Measurements from ENCODE around the gene MAN2B1. TPM values are rescaled to one million over a fixed set of nuclear protein-coding genes. Genes with fewer than 3 reads are reported as not detected.
"Not testable (repeated sequence)": the region's sequence is repeated elsewhere in the genome, so short reads cannot be mapped to it uniquely, and the experiment has no call there.

Gene MAN2B1
- total and polyA plus RNA-seq, 4 donors: 38.7 to 160 (median 105) TPM

GRCh38 chr19:12626958-12627357 lies 39.6 kb downstream of the MAN2B1 start:
- DNase-seq (no peak), ATAC-seq (ENCODE audit: insufficient read depth, low FRiP score) (no peak)
- no peak for TF ChIP-seq CTCF (IDR thresholded peaks at IDR 0.05; ENCODE audit: control extremely low read depth, extremely low read depth)

DNA sequence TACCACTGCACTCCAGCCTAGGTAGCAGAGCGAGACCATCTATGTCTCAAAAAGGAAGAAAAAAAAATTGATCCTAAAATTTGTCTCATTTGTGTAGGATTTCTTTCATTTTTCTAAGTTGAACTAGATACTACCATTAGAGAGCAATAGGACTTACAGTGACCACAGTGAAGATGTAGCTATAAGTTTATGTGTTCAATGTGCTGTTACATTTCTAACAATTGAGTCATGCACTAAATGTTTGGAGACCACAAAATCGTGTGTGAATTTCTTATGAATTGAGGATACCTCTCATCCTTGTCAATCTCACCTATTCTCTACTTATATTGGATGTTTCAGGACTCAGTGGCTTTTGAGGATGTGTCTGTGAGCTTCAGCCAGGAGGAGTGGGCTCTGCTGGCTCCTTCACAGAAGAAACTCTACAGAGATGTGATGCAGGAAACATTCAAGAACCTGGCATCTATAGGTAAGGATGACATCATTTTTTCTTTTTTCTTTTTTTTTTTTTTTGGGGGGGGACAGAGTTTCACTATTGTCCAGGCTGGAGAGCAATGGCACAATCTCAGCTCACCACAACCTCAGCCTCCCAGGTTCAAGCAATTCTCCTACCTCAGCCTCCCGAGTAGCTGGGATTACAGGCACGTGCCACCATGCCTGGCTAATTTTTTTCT lies 43.0 kb downstream of the MAN2B1 start:
- WGBS, 2 donors: 94 to 95% methylated on average over 4 of the region's 4 CpGs
- Histone ChIP-seq H3K36me3 (ENCODE audit: control insufficient read depth in 4 of 4, insufficient read depth in 4 of 4, low read length in 4 of 4) (peaks cover 22 to 37% (median 26%) of the 10 kb centered on the region in 4 donors), H3K9me3 (ENCODE audit: control insufficient read depth in 4 of 4, insufficient read depth in 3 of 4, low read length in 3 of 4) (peaks cover 0 to 15% (median 12%) of the 10 kb centered on the region in 4 donors), H3K9ac (ENCODE audit: insufficient read depth in 1 of 2, low read length in 2 of 2) (no peak overlapping the region), H3K27ac (ENCODE audit: low read depth in 1 of 2, low read length in 1 of 2) (no peak overlapping the region), H3K4me1 (ENCODE audit: control insufficient read depth in 5 of 5, insufficient read depth in 5 of 5, low read length in 5 of 5) (peaks cover 0 to 1% (median 0%) of the 10 kb centered on the region in 5 donors), H3K4me3 (no peak overlapping the region), H3K27me3 (ENCODE audit: control insufficient read depth in 3 of 3, insufficient read depth in 3 of 3, low read length in 2 of 3) (no peaks in the 10 kb centered on the region)
- no peak for TF ChIP-seq CTCF (IDR thresholded peaks at IDR 0.05; ENCODE audit: control extremely low read depth, extremely low read depth)
- ATAC-seq (ENCODE audit: insufficient read depth, low FRiP score) (no peak), DNase-seq (no peak)

More at GRCh38 chr19:12626958-12627357, 39.6 kb downstream of the MAN2B1 start:
- peaks cover 3 to 20% (median 12%) of the 10 kb centered on the region in 4 donors for H3K9me3 ChIP-seq (ENCODE audit: control insufficient read depth in 4 of 4, insufficient read depth in 3 of 4, low read length in 3 of 4)
- H3K4me3 ChIP-seq: no peak overlapping the region
- H3K27me3 ChIP-seq (ENCODE audit: control insufficient read depth in 3 of 3, insufficient read depth in 3 of 3, low read length in 2 of 3): no peaks in the 10 kb centered on the region
- H3K4me1 ChIP-seq (ENCODE audit: control insufficient read depth in 5 of 5, insufficient read depth in 5 of 5, low read length in 5 of 5): no peaks in the 10 kb centered on the region
- H3K27ac ChIP-seq (ENCODE audit: low read depth in 1 of 2, low read length in 1 of 2): no peak overlapping the region
- H3K9ac ChIP-seq (ENCODE audit: insufficient read depth in 1 of 2, low read length in 2 of 2): no peak overlapping the region
- WGBS, 2 donors: 82 to 94% methylated on average over 8 of the region's 8 CpGs
- H3K36me3 ChIP-seq (ENCODE audit: control insufficient read depth in 4 of 4, insufficient read depth in 4 of 4, low read length in 4 of 4): peaks cover 28 to 53% (median 34%) of the 10 kb centered on the region in 4 donors

DNA sequence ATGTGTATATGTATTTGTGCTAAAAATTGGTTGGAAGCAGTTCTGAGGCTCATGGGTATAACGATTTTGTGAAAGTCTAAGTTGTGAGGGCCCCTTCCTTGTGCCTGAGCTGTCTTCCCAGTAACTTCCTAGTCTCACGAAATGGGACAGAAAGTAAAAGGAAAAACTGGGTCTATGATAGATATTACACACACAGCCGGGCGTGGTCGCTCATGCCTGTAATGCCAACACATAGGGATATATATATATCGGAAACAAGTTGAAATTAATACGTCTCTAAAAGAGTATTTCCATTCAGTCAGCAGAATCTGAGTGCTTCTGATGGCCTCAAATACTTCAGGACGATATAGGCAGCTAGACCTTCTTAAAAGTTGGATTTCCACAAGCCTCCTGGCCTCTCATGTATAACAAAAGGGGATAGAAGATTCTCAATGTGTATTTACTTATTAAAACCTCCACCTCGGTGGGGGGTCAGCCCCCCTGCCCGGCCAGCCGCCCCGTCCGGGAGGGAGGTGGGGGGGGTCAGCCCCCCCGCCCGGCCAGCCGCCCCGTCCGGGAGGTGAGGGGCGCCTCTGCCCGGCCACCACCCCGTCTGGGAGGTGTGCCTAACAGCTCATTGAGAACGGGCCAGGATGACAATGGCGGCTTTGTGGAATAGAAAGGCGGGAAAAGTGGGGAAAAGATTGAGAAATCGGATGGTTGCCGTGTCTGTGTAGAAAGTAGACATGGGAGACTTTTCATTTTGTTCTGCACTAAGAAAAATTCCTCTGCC lies 45.1 kb downstream of the MAN2B1 start:
- not testable (repeated sequence) for DNase-seq; H3K9me3 ChIP-seq (ENCODE audit: control insufficient read depth in 4 of 4, insufficient read depth in 3 of 4, low read length in 3 of 4); H3K27ac ChIP-seq (ENCODE audit: low read depth in 1 of 2, low read length in 1 of 2); H3K4me1 ChIP-seq (ENCODE audit: control insufficient read depth in 5 of 5, insufficient read depth in 5 of 5, low read length in 5 of 5); H3K27me3 ChIP-seq (ENCODE audit: control insufficient read depth in 3 of 3, insufficient read depth in 3 of 3, low read length in 2 of 3); H3K9ac ChIP-seq (ENCODE audit: insufficient read depth in 1 of 2, low read length in 2 of 2); ATAC-seq (ENCODE audit: insufficient read depth, low FRiP score); H3K4me3 ChIP-seq
- WGBS, 2 donors: 90 to 92% methylated on average over 15 to 20 of the region's 26 CpGs
- H3K36me3 ChIP-seq (ENCODE audit: control insufficient read depth in 4 of 4, insufficient read depth in 4 of 4, low read length in 4 of 4): peaks cover 8 to 19% (median 13%) of the 10 kb centered on the region in 4 donors

DNA sequence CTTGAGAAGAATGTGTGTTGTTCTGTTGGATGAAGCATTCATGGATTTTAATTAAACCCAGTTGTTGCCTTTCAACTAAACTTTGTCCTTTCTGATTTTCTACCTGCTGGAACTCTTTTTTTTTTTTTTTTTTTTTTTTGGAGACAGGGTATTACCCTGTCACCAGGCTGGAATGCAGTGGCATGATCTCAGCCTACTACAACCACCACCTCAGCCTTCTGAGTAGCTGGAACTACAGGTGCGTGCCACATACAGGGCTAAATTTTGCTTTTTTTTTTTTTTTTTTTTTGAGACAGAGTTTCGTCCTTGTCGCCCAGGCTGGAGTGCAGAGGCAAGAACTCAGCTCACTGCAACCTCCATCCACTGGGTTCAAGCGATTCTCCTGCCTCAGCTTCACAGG lies 48.9 kb downstream of the MAN2B1 start:
- Histone ChIP-seq H3K9me3 (ENCODE audit: control insufficient read depth in 4 of 4, insufficient read depth in 3 of 4, low read length in 3 of 4) (no peaks in the 10 kb centered on the region), H3K36me3 (ENCODE audit: control insufficient read depth in 4 of 4, insufficient read depth in 4 of 4, low read length in 4 of 4) (peaks cover 2 to 9% (median 6%) of the 10 kb centered on the region in 4 donors), H3K27me3 (ENCODE audit: control insufficient read depth in 3 of 3, insufficient read depth in 3 of 3, low read length in 2 of 3) (no peaks in the 10 kb centered on the region), H3K27ac (ENCODE audit: low read depth in 1 of 2, low read length in 1 of 2) (no peak overlapping the region), H3K4me3 (no peak overlapping the region), H3K9ac (ENCODE audit: insufficient read depth in 1 of 2, low read length in 2 of 2) (no peak overlapping the region), H3K4me1 (ENCODE audit: control insufficient read depth in 5 of 5, insufficient read depth in 5 of 5, low read length in 5 of 5) (peaks cover 0 to 5% (median 0%) of the 10 kb centered on the region in 5 donors)
- no peak for DNase-seq
- TF ChIP-seq CTCF (IDR thresholded peaks at IDR 0.05; ENCODE audit: control extremely low read depth, extremely low read depth): no peak
- 80 to 89% methylated on average over 4 of the region's 4 CpGs for WGBS, 2 donors
- no peak for ATAC-seq (ENCODE audit: insufficient read depth, low FRiP score)

Data from lung (tissue), 12 donors.